CD14-positive monocyte (primary cell): ENCODE measurements around the gene FOLR1. TPM values are rescaled to one million over a fixed set of nuclear protein-coding genes. Genes with fewer than 3 reads are reported as not detected.

Experiments used
- DNase-seq, 3 donors: peaks; one replicate each; pipeline ENCODE4 v3.0.0-alpha.2; 2011 to 2022
- H2AFZ ChIP-seq: 2 replicates; pipeline ENCODE4 v1.6.0; 2012; ENCODE audit warnings: mild to moderate bottlenecking, low read depth, low read length, inconsistent platforms; ENCODE audit not compliant: insufficient read depth, poor library complexity, severe bottlenecking
- H3K27ac ChIP-seq, 2 donors: 1 replicate in 1 of 2; 2 replicates in 1 of 2; pipeline ENCODE4 v1.5.1; 2012 to 2013; ENCODE audit warnings: low read length in 2 of 2, control low read depth in 1 of 2, inconsistent platforms in 1 of 2, low read depth in 1 of 2, mild to moderate bottlenecking in 1 of 2
- H3K27me3 ChIP-seq, 2 donors: one replicate each; pipeline versions ENCODE4 v1.6.0 to v1.6.1; 2011 to 2013; ENCODE audit warnings: low read length in 2 of 2; ENCODE audit not compliant: control insufficient read depth in 2 of 2, insufficient read depth in 2 of 2
- H3K36me3 ChIP-seq, 2 donors: replicated peaks in 1 of 2; 1 replicate in 1 of 2; 2 replicates in 1 of 2; pipeline versions ENCODE4 v1.5.1 to v1.6.1; 2012 to 2013; ENCODE audit warnings: low read length in 2 of 2, control low read depth in 1 of 2, inconsistent platforms in 1 of 2, mild to moderate bottlenecking in 1 of 2; ENCODE audit not compliant: insufficient read depth in 2 of 2, control insufficient read depth in 1 of 2
- H3K4me1 ChIP-seq, 2 donors: 1 replicate in 1 of 2; 2 replicates in 1 of 2; pipeline versions ENCODE4 v1.5.1 to v1.6.1; 2012 to 2013; ENCODE audit warnings: low read length in 2 of 2, control low read depth in 1 of 2, inconsistent platforms in 1 of 2, mild to moderate bottlenecking in 1 of 2, moderate library complexity in 1 of 2; ENCODE audit not compliant: insufficient read depth in 2 of 2, control insufficient read depth in 1 of 2
- H3K4me2 ChIP-seq: replicated peaks from 2 replicates; pipeline ENCODE3; 2012; ENCODE audit warnings: low read length, moderate library complexity, mild to moderate bottlenecking; ENCODE audit not compliant: poor library complexity, severe bottlenecking; ENCODE audit errors: extremely low read depth
- H3K4me3 ChIP-seq, 3 experiments: fragments of 200-600 bp in 1 of 3; sonication (generic) in 1 of 3; replicated peaks in 1 of 3; 1 replicate in 2 of 3; 2 replicates in 1 of 3; pipeline ENCODE4 v1.5.1; 2011 to 2013; ENCODE audit warnings: low read length in 3 of 3, mild to moderate bottlenecking in 3 of 3, control low read depth in 2 of 3, low read depth in 2 of 3, inconsistent platforms in 1 of 3, moderate library complexity in 1 of 3
- H3K79me2 ChIP-seq: 2 replicates; pipeline ENCODE4 v1.6.0; 2012; ENCODE audit warnings: mild to moderate bottlenecking, control low read depth, inconsistent platforms, low read length, moderate library complexity; ENCODE audit not compliant: insufficient read depth
- H3K9ac ChIP-seq: 2 replicates; pipeline ENCODE4 v1.6.0; 2017; ENCODE audit warnings: low read length, mild to moderate bottlenecking; ENCODE audit not compliant: insufficient read depth, poor library complexity, severe bottlenecking
- H3K9me3 ChIP-seq, 2 donors: replicated peaks in 1 of 2; 1 replicate in 1 of 2; 2 replicates in 1 of 2; pipeline versions ENCODE4 v1.5.1 to v1.6.1; 2012 to 2013; ENCODE audit warnings: low read length in 2 of 2, control low read depth in 1 of 2; ENCODE audit not compliant: control insufficient read depth in 1 of 2, insufficient read depth in 1 of 2
- H4K20me1 ChIP-seq: 2 replicates; pipeline ENCODE4 v1.6.0; 2012; ENCODE audit warnings: mild to moderate bottlenecking, low read length, control low read depth, moderate library complexity; ENCODE audit not compliant: insufficient read depth
- H3K27ac Mint-ChIP-seq, 7 donors: one replicate each; pipeline ENCODE4 v1.8.0; 2020; ENCODE audit warnings: mild to moderate bottlenecking in 7 of 7, mixed read lengths in 7 of 7, moderate library complexity in 6 of 7, inconsistent platforms in 2 of 7
- H3K27me3 Mint-ChIP-seq, 3 donors: one replicate each; pipeline ENCODE4 v1.8.0; 2021 to 2022; ENCODE audit warnings: low read depth in 3 of 3, mild to moderate bottlenecking in 3 of 3, mixed read lengths in 3 of 3, moderate library complexity in 3 of 3, inconsistent platforms in 1 of 3
- H3K36me3 Mint-ChIP-seq, 2 donors: one replicate each; pipeline ENCODE4 v1.8.0; 2020; ENCODE audit warnings: mixed read lengths in 2 of 2, inconsistent platforms in 1 of 2, mild to moderate bottlenecking in 1 of 2
- H3K4me1 Mint-ChIP-seq: one replicate; pipeline ENCODE4 v1.8.0; 2020; ENCODE audit warnings: mild to moderate bottlenecking, mixed read lengths
- H3K4me3 Mint-ChIP-seq, 2 donors: one replicate each; pipeline ENCODE4 v1.8.0; 2020; ENCODE audit warnings: mild to moderate bottlenecking in 2 of 2, mixed read lengths in 2 of 2, moderate library complexity in 1 of 2
- H3K9me3 Mint-ChIP-seq, 7 donors: one replicate each; pipeline ENCODE4 v1.8.0; 2020 to 2022; ENCODE audit warnings: mixed read lengths in 7 of 7, mild to moderate bottlenecking in 6 of 7, moderate library complexity in 6 of 7, inconsistent platforms in 2 of 7
- CTCF ChIP-seq: fragments of 200-600 bp; IDR thresholded peaks from one replicate; pipeline ENCODE4 v1.8.0; 2022; ENCODE audit warnings: antibody characterized with exemption, mild to moderate bottlenecking
- WGBS: methylation state at CpG from one replicate; pipeline ENCODE4 v1.1.5; 2013; ENCODE audit warnings: missing lambda C conversion rate; ENCODE audit not compliant: insufficient coverage; 5-methylcytosine and 5-hydroxymethylcytosine counted together
- intact Hi-C, 2 donors: fragments of 100-400 bp; cut with micrococcal nuclease; formaldehyde crosslinking; loops; one replicate each; pipeline versions ENCODE4 v1.15.0 to v1.15.1; 2023
- polyA plus RNA-seq, 3 donors: library from polyadenylated mRNA; depleted of rRNA in 1 of 3; unstranded in 2 of 3; stranded (reverse) in 1 of 3; fragments of 300-500 nt in 2 of 3; fragments of >200 nt in 1 of 3; fragmentation: Illumina TruSeq in 2 of 3; gene quantifications; 1 replicate in 2 of 3; 2 replicates in 1 of 3; pipeline ENCODE4 v1.2.3, GENCODE V29; 2012 to 2021

The FOLR1 gene
- polyA plus RNA-seq, 3 donors, result not detected

GRCh38 chr11:72245263-72245816 lies 53.4 kb downstream of the FOLR1 start:
- peaks cover 31% of the 10 kb centered on the region for H3K4me1 Mint-ChIP-seq
- DNase-seq, result no peak
- Histone ChIP-seq H3K9me3 (peaks cover 0 to 35% of the 10 kb centered on the region in 2 donors), H3K27ac (no peak overlapping the region), H3K36me3 (no peaks in the 10 kb centered on the region), H3K4me1 (peaks cover 7 to 14% of the 10 kb centered on the region in 2 donors), H3K79me2 (no peaks in the 10 kb centered on the region), H3K27me3 (peaks cover 64 to 81% of the 10 kb centered on the region in 2 donors), H3K4me2 (no peak overlapping the region), H4K20me1 (peaks cover 2% of the 10 kb centered on the region), H3K4me3 (no peak overlapping the region), H2AFZ (no peak overlapping the region), H3K9ac (no peak overlapping the region)
- peaks cover 7 to 33% (median 14%) of the 10 kb centered on the region in 7 donors for H3K9me3 Mint-ChIP-seq
- no peak overlapping the region for H3K4me3 Mint-ChIP-seq
- 21% methylated on average over 6 of the region's 19 CpGs for WGBS
- no peak for TF ChIP-seq CTCF
- H3K27me3 Mint-ChIP-seq, result peaks cover 44 to 56% (median 46%) of the 10 kb centered on the region in 3 donors
- peaks cover 7 to 20% of the 10 kb centered on the region in 2 donors for H3K36me3 Mint-ChIP-seq
- no peak overlapping the region for H3K27ac Mint-ChIP-seq
- intact Hi-C loops, result no loop called here

Other genes starting within 250 kb of the FOLR1 start
- 10 to 100 TPM in 1 of 3 donors, 1 to 10 TPM in 2; 7.4 to 32.3 (median 8.3) TPM for gene IL18BP, start 193.2 kb upstream of the FOLR1 start, polyA plus RNA-seq
- gene NUMA1, start 111.6 kb upstream of the FOLR1 start, polyA plus RNA-seq, result 10 to 100 TPM in 2 of 3 donors, 1 to 10 TPM in 1; 4.1 to 91.2 (median 12.4) TPM
- gene LRRC51, start 111.3 kb upstream of the FOLR1 start, polyA plus RNA-seq, result 1 to 10 TPM; 1.3 to 1.9 (median 1.6) TPM
- 100 to 1,000 TPM; 224 to 292 (median 256) TPM for gene LAMTOR1, start 88.8 kb upstream of the FOLR1 start, polyA plus RNA-seq
- not detected for gene TOMT, start 86.2 kb upstream of the FOLR1 start, polyA plus RNA-seq
- gene ANAPC15, start 79.4 kb upstream of the FOLR1 start, polyA plus RNA-seq, result 100 to 1,000 TPM in 1 of 3 donors, 10 to 100 TPM in 2; 92.6 to 112 (median 94.8) TPM
- gene FOLR3, start 56.4 kb upstream of the FOLR1 start, polyA plus RNA-seq, result 100 to 1,000 TPM in 1 of 3 donors, 10 to 100 TPM in 2; 22.3 to 330 (median 74.0) TPM
- 10 to 100 TPM; 54.7 to 63.8 (median 62.6) TPM for gene FOLR2, start 24.7 kb downstream of the FOLR1 start, polyA plus RNA-seq
- 100 to 1,000 TPM in 1 of 3 donors, 10 to 100 TPM in 2; 11.8 to 390 (median 12.6) TPM for gene INPPL1, start 32.6 kb downstream of the FOLR1 start, polyA plus RNA-seq
- gene PHOX2A, start 52.0 kb downstream of the FOLR1 start, polyA plus RNA-seq, result not detected
- 10 to 100 TPM; 15.8 to 17.8 (median 17.7) TPM for gene CLPB, start 242.4 kb downstream of the FOLR1 start, polyA plus RNA-seq